Mesenchymal stem cell (in vitro differentiated cells and primary cell): ENCODE data around the gene ALKBH7.
"Not testable (repeated sequence)": the region's sequence is repeated elsewhere in the genome, so short reads cannot be mapped to it uniquely, and the experiment has no call there.

Experiments
- DNase-seq: peaks from one replicate; pipeline ENCODE4 v3.0.0-alpha.2; 2013
- H2AFZ ChIP-seq: one replicate; pipeline ENCODE4 v1.6.1; 2013; ENCODE audit warnings: low read depth, mild to moderate bottlenecking, control low read depth, inconsistent platforms, low read length, moderate library complexity
- H2AK5ac ChIP-seq: 2 replicates; pipeline ENCODE4 v1.6.1; 2013; ENCODE audit warnings: low read length, moderate library complexity, mild to moderate bottlenecking, inconsistent platforms; ENCODE audit not compliant: severe bottlenecking
- H2BK120ac ChIP-seq: one replicate; pipeline ENCODE4 v1.6.1; 2013; ENCODE audit warnings: low read depth, mild to moderate bottlenecking, inconsistent platforms, low read length, moderate library complexity
- H2BK12ac ChIP-seq, 2 experiments: one replicate each; pipeline ENCODE4 v1.6.1; 2013; ENCODE audit warnings: inconsistent platforms in 2 of 2, low read length in 2 of 2, mild to moderate bottlenecking in 2 of 2, moderate library complexity in 2 of 2, control low read depth in 1 of 2
- H2BK15ac ChIP-seq: one replicate; pipeline ENCODE4 v1.6.1; 2013; ENCODE audit warnings: mild to moderate bottlenecking, low read depth, inconsistent platforms; ENCODE audit not compliant: poor library complexity, severe bottlenecking
- H2BK5ac ChIP-seq: 2 replicates; pipeline ENCODE4 v1.6.1; 2013; ENCODE audit warnings: low read depth, mild to moderate bottlenecking, low read length, control low read depth, inconsistent platforms; ENCODE audit not compliant: poor library complexity, severe bottlenecking
- H3K14ac ChIP-seq, 2 experiments: one replicate each; pipeline ENCODE4 v1.6.1; 2013; ENCODE audit warnings: inconsistent platforms in 2 of 2, low read length in 2 of 2, control low read depth in 1 of 2, mild to moderate bottlenecking in 1 of 2, moderate library complexity in 1 of 2
- H3K18ac ChIP-seq, 2 experiments: one replicate each; pipeline ENCODE4 v1.6.1; 2013; ENCODE audit warnings: inconsistent platforms in 2 of 2, low read length in 2 of 2, control low read depth in 1 of 2, low read depth in 1 of 2, mild to moderate bottlenecking in 1 of 2
- H3K23ac ChIP-seq, 2 experiments: one replicate each; pipeline ENCODE4 v1.6.1; 2013; ENCODE audit warnings: inconsistent platforms in 2 of 2, low read length in 2 of 2, mild to moderate bottlenecking in 2 of 2, moderate library complexity in 2 of 2, control low read depth in 1 of 2
- H3K27ac ChIP-seq: 2 replicates; pipeline ENCODE4 v1.5.1; 2013; ENCODE audit warnings: mild to moderate bottlenecking, moderate library complexity, low read length, control low read depth, inconsistent platforms; ENCODE audit not compliant: poor library complexity, severe bottlenecking
- H3K27me3 ChIP-seq, 2 experiments: 2 replicates each; pipeline versions ENCODE4 v1.6.1 to v1.7.0; 2013; ENCODE audit warnings: low read length in 2 of 2, mild to moderate bottlenecking in 2 of 2, moderate library complexity in 2 of 2, control low read depth in 1 of 2, inconsistent platforms in 1 of 2; ENCODE audit not compliant: control insufficient read depth in 1 of 2, insufficient read depth in 1 of 2
- H3K36me3 ChIP-seq, 2 experiments: 2 replicates each; pipeline versions ENCODE4 v1.6.1 to v1.7.0; 2013; ENCODE audit warnings: low read length in 2 of 2, control low read depth in 1 of 2, inconsistent platforms in 1 of 2, low read depth in 1 of 2, mild to moderate bottlenecking in 1 of 2; ENCODE audit not compliant: insufficient read depth in 2 of 2, control insufficient read depth in 1 of 2
- H3K4ac ChIP-seq, 2 experiments: one replicate each; pipeline ENCODE4 v1.6.1; 2013; ENCODE audit warnings: inconsistent platforms in 2 of 2, low read length in 2 of 2, mild to moderate bottlenecking in 2 of 2, moderate library complexity in 2 of 2, control low read depth in 1 of 2, low read depth in 1 of 2
- H3K4me1 ChIP-seq: 2 replicates; pipeline ENCODE4 v1.6.1; 2013; ENCODE audit warnings: low read depth, low read length, control low read depth; ENCODE audit not compliant: control insufficient read depth, insufficient read depth
- H3K4me2 ChIP-seq: 2 replicates; pipeline ENCODE4 v1.6.1; 2013; ENCODE audit warnings: low read length, mild to moderate bottlenecking, inconsistent platforms; ENCODE audit not compliant: poor library complexity, severe bottlenecking
- H3K4me3 ChIP-seq, 2 experiments: 2 replicates each; pipeline versions ENCODE4 v1.5.1 to v1.7.0; 2013; ENCODE audit warnings: low read length in 2 of 2, mild to moderate bottlenecking in 2 of 2, control low read depth in 1 of 2, low read depth in 1 of 2; ENCODE audit not compliant: insufficient read depth in 1 of 2
- H3K79me1 ChIP-seq: replicated peaks from 2 replicates; pipeline ENCODE4 v1.6.1; 2013; ENCODE audit warnings: mild to moderate bottlenecking, control low read depth, low read length, inconsistent platforms; ENCODE audit not compliant: poor library complexity, severe bottlenecking
- H3K9ac ChIP-seq: 2 replicates; pipeline ENCODE4 v1.7.0; 2013; ENCODE audit warnings: mild to moderate bottlenecking, low read length, moderate library complexity
- H3K9me3 ChIP-seq: 2 replicates; pipeline ENCODE4 v1.7.0; 2013; ENCODE audit warnings: mild to moderate bottlenecking, low read length; ENCODE audit not compliant: control insufficient read depth
- H4K8ac ChIP-seq: one replicate; pipeline ENCODE4 v1.6.1; 2013; ENCODE audit warnings: inconsistent platforms, mild to moderate bottlenecking, low read length, moderate library complexity
- H4K91ac ChIP-seq: one replicate; pipeline ENCODE4 v1.6.1; 2013; ENCODE audit warnings: mild to moderate bottlenecking, low read length, inconsistent platforms
- WGBS: methylation state at CpG from one replicate; pipeline ENCODE4 v1.1.7; 2013; ENCODE audit warnings: mixed read lengths; 5-methylcytosine and 5-hydroxymethylcytosine counted together

Gene ALKBH7

DNA sequence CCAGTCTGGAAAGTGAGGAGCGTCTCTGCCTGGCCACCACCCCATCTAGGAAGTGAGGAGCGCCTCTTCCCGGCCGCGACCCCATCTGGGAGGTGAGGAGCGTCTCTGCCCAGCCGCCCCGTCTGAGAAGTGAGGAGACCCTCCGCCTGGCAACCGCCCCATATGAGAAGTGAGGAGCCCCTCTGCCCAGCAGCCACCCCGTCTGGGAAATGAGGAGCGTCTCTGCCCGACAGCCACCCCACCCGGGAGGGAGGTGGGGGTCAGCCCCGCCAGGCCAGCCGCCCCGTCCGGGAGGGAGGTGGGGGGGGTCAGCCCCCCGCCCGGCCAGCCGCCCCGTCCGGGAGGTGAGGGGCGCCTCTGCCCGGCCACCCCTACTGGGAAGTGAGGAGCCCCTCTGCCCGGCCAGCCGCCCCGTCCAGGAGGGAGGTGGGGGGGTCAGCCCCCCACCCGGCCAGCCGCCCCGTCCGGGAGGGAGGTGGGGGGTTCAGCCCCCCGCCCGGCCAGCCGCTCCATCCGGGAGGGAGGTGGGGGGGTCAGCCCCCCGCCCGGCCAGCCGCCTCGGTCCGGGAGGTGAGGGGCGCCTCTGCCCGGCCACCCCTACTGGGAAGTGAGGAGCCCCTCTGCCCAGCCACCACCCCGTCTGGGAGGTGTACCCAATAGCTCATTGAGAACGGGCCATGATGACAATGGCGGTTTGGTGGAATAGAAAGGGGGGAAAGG is 17.1 kb upstream of the ALKBH7 start:
- DNase-seq, H3K79me1 ChIP-seq, H3K9ac ChIP-seq, H2AFZ ChIP-seq, H3K4ac ChIP-seq, H3K4me1 ChIP-seq, H2BK5ac ChIP-seq, H2BK12ac ChIP-seq, H3K27me3 ChIP-seq, H3K4me3 ChIP-seq, H2BK120ac ChIP-seq, H3K27ac ChIP-seq, H3K4me2 ChIP-seq, H3K14ac ChIP-seq, H2AK5ac ChIP-seq, H4K91ac ChIP-seq, H3K36me3 ChIP-seq, H3K9me3 ChIP-seq, H3K18ac ChIP-seq, H3K23ac ChIP-seq, H2BK15ac ChIP-seq, H4K8ac ChIP-seq: not testable (repeated sequence)
- 92% methylated on average over 29 of the region's 46 CpGs for WGBS

DNA sequence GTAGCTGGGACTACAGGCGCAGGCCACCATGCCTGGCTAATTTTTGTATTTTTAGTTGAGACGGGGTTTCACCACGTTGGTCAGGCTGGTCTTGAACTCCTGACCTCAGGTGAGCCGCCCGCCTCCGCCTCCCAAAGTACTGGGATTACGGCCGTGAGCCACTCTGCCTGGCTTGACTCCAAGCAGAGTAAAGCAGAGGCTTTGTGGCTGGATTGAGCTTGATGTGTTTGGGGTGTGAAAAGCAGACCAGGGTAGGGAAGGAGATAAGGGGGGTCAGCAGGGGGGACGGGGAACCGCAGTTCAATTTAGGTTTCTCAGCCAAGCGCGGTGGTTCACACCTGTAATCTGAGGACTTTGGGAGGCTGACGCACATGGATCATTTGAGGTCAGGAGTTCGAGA is 15.4 kb upstream of the ALKBH7 start:
- no peak overlapping the region for H2BK12ac ChIP-seq
- WGBS = 89% methylated on average over 14 of the region's 14 CpGs

GRCh38 chr19:6358003-6358402 is 14.6 kb upstream of the ALKBH7 start:
- H3K14ac ChIP-seq = no peak overlapping the region
- H4K8ac ChIP-seq = no peak overlapping the region
- no peak overlapping the region for H3K18ac ChIP-seq
- WGBS = 93% methylated on average over 9 of the region's 9 CpGs
- H2BK5ac ChIP-seq = no peak overlapping the region
- no peak overlapping the region for H3K9ac ChIP-seq
- no peak overlapping the region for H4K91ac ChIP-seq
- no peak overlapping the region for H2BK120ac ChIP-seq
- H2AFZ ChIP-seq = no peak overlapping the region
- H2AK5ac ChIP-seq = no peak overlapping the region
- H3K4me3 ChIP-seq = peak overlapping the region in 1 of 2 experiments; percentile 7
- no peak overlapping the region for H3K4ac ChIP-seq
- no peak overlapping the region for H2BK15ac ChIP-seq
- no peak overlapping the region for H3K27ac ChIP-seq
- no peaks in the 10 kb centered on the region for H3K27me3 ChIP-seq
- no peaks in the 10 kb centered on the region for H3K9me3 ChIP-seq
- no peak overlapping the region for H3K4me2 ChIP-seq
- H3K4me1 ChIP-seq = peaks cover 5% of the 10 kb centered on the region
- DNase-seq = no peak
- peaks cover 9% of the 10 kb centered on the region for H3K79me1 ChIP-seq
- H3K36me3 ChIP-seq = no peaks in the 10 kb centered on the region
- H3K23ac ChIP-seq = no peak overlapping the region
- H2BK12ac ChIP-seq = no peak overlapping the region

More for the DNA sequence above, 15.4 kb upstream of the ALKBH7 start:
- peaks cover under 1% of the 10 kb centered on the region for H3K79me1 ChIP-seq
- no peak overlapping the region for H3K14ac ChIP-seq
- H3K4me2 ChIP-seq = no peak overlapping the region
- H3K23ac ChIP-seq = no peak overlapping the region
- DNase-seq = no peak
- no peak overlapping the region for H2AFZ ChIP-seq
- no peaks in the 10 kb centered on the region for H3K9me3 ChIP-seq
- H4K8ac ChIP-seq = no peak overlapping the region
- H3K27ac ChIP-seq = no peak overlapping the region
- H2AK5ac ChIP-seq = no peak overlapping the region
- H4K91ac ChIP-seq = no peak overlapping the region
- no peak overlapping the region for H3K4me3 ChIP-seq
- no peak overlapping the region for H2BK15ac ChIP-seq
- H2BK5ac ChIP-seq = no peak overlapping the region
- H2BK120ac ChIP-seq = no peak overlapping the region
- H3K18ac ChIP-seq = no peak overlapping the region
- no peak overlapping the region for H3K4ac ChIP-seq
- no peak overlapping the region for H3K9ac ChIP-seq
- H3K36me3 ChIP-seq = no peaks in the 10 kb centered on the region
- no peaks in the 10 kb centered on the region for H3K27me3 ChIP-seq
- H3K4me1 ChIP-seq = no peaks in the 10 kb centered on the region

DNA sequence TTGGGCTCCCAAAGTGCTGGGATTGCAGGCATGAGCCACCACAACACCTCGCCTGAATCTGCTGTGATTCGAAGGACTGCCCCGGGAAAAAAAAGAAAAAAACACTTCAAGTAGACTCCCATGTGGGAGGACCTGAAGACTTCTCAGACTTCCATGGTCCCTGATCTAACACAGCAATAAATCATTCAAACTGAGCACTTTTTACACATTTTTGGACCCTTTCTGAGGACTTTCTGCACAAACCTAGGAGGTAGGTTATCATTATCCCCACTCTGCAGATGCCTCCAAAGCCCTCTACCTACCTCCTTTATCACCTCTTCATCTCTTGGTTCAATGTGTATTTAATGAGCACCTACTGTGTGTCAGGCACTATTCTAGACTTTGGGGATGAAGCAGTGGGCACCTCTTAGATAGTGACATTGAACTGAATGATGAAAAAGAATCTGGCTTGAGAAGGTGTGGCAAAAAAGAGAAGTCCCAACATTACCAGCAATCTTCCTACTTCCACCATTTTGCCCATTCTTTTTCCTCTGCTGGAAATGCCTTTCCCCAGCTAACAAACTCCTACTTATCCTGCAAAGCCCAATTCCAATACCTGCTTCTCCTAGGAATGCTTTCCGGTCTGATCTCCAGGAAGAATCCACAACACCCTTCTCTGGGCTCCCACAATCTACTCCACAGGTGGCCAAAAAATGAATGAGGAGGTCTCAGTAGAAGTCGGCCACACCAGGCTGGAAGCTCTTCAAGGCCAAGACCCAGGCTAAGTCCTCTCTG is 12.8 kb upstream of the ALKBH7 start:
- H2BK120ac ChIP-seq = no peak overlapping the region
- no peak overlapping the region for H2AK5ac ChIP-seq
- H4K8ac ChIP-seq = no peak overlapping the region
- no peaks in the 10 kb centered on the region for H3K9me3 ChIP-seq
- 84% methylated on average over 5 of the region's 5 CpGs for WGBS
- H3K36me3 ChIP-seq = peaks cover 8 to 12% of the 10 kb centered on the region in 2 experiments
- no peak overlapping the region for H3K14ac ChIP-seq
- peaks cover 5% of the 10 kb centered on the region for H3K4me1 ChIP-seq
- H3K27me3 ChIP-seq = no peaks in the 10 kb centered on the region
- no peak for DNase-seq
- no peak overlapping the region for H3K4ac ChIP-seq
- H3K79me1 ChIP-seq = peaks cover 17% of the 10 kb centered on the region
- no peak overlapping the region for H3K9ac ChIP-seq
- H3K4me3 ChIP-seq = no peak overlapping the region
- no peak overlapping the region for H2BK15ac ChIP-seq
- no peak overlapping the region for H3K23ac ChIP-seq
- no peak overlapping the region for H3K27ac ChIP-seq
- no peak overlapping the region for H3K18ac ChIP-seq
- no peak overlapping the region for H4K91ac ChIP-seq
- no peak overlapping the region for H2BK5ac ChIP-seq
- no peak overlapping the region for H3K4me2 ChIP-seq
- no peak overlapping the region for H2BK12ac ChIP-seq
- H2AFZ ChIP-seq = no peak overlapping the region
